SK-N-SH treated with all-trans-retinoic acid at 6 μM for 48 hours (cell line): ENCODE data around the gene KCTD17.

ENCODE experiments used
- ATAC-seq: fragments of 200-7000 bp; cut with Tn5 transposase; 3 replicates; pipeline ENCODE4 v1.9.1; 2020; ENCODE audit warnings: mild to moderate bottlenecking, moderate library complexity
- ARNTL ChIP-seq: fragments of 450-650 bp; formaldehyde crosslinking; IDR thresholded peaks from 2 replicates; pipeline ENCODE4 v1.5.0; 2020; ENCODE audit warnings: low read depth, mild to moderate bottlenecking, moderate library complexity, borderline replicate concordance
- CREB5 ChIP-seq: fragments of 250-450 bp; sonication (Bioruptor Pico); IDR thresholded peaks from 2 replicates; pipeline ENCODE4 v1.5.1; 2020; ENCODE audit warnings: low read depth, mild to moderate bottlenecking, moderate library complexity
- CSDC2 ChIP-seq: fragments of 250-450 bp; sonication (Bioruptor Pico); IDR thresholded peaks from 2 replicates; pipeline ENCODE4 v1.5.0; 2020; ENCODE audit warnings: mild to moderate bottlenecking, moderate library complexity
- CSRNP3 ChIP-seq: fragments of 250-450 bp; sonication (Bioruptor Pico); IDR thresholded peaks from 2 replicates; pipeline ENCODE4 v1.5.1; 2021; ENCODE audit warnings: mild to moderate bottlenecking, moderate library complexity
- ESRRG ChIP-seq: fragments of 250-450 bp; sonication (Bioruptor Pico); IDR thresholded peaks from 2 replicates; pipeline ENCODE4 v1.6.1; 2021; ENCODE audit warnings: mild to moderate bottlenecking
- ISL1 ChIP-seq: fragments of 250-450 bp; sonication (Bioruptor Pico); IDR thresholded peaks from 2 replicates; pipeline ENCODE4 v2.1.2; 2022; ENCODE audit warnings: mild to moderate bottlenecking, moderate library complexity
- OSR1 ChIP-seq: fragments of 250-450 bp; sonication (Bioruptor Pico); IDR thresholded peaks from 2 replicates; pipeline ENCODE4 v1.8.0; 2022; ENCODE audit warnings: moderate library complexity, mild to moderate bottlenecking, inconsistent platforms
- PATZ1 ChIP-seq: fragments of 250-450 bp; sonication (Bioruptor Pico); IDR thresholded peaks from 2 replicates; pipeline ENCODE4 v1.8.0; 2020; ENCODE audit warnings: mild to moderate bottlenecking, moderate library complexity, borderline replicate concordance
- POU6F1 ChIP-seq: fragments of 250-450 bp; sonication (Bioruptor Pico); IDR thresholded peaks from 2 replicates; pipeline ENCODE4 v1.8.0; 2021; ENCODE audit warnings: low read depth, mild to moderate bottlenecking, moderate library complexity, borderline replicate concordance
- PPARA ChIP-seq: fragments of 250-450 bp; sonication (Bioruptor Pico); IDR thresholded peaks from 2 replicates; pipeline ENCODE4 v1.5.0; 2020; ENCODE audit warnings: mild to moderate bottlenecking, borderline replicate concordance
- RARB ChIP-seq: fragments of 250-450 bp; sonication (Bioruptor Pico); IDR thresholded peaks from 2 replicates; pipeline ENCODE4 v1.8.0; 2021; ENCODE audit warnings: mild to moderate bottlenecking, moderate library complexity
- SNAI2 ChIP-seq: fragments of 250-450 bp; sonication (Bioruptor Pico); IDR thresholded peaks from 2 replicates; pipeline ENCODE4 v1.5.0; 2020; ENCODE audit warnings: mild to moderate bottlenecking, moderate library complexity
- TCF4 ChIP-seq: fragments of 250-450 bp; sonication (Bioruptor Pico); IDR thresholded peaks from 2 replicates; pipeline ENCODE4 v1.8.0; 2021; ENCODE audit warnings: mild to moderate bottlenecking, moderate library complexity, borderline replicate concordance
- TOX ChIP-seq: fragments of 250-450 bp; sonication (Bioruptor Pico); IDR thresholded peaks from 2 replicates; pipeline ENCODE4 v1.8.0; 2021; ENCODE audit warnings: mild to moderate bottlenecking, moderate library complexity, borderline replicate concordance
- TSHZ2 ChIP-seq: fragments of 250-450 bp; sonication (Bioruptor Pico); IDR thresholded peaks from 2 replicates; pipeline ENCODE4 v1.5.0; 2020; ENCODE audit warnings: mild to moderate bottlenecking, moderate library complexity
- ZC3H10 ChIP-seq: fragments of 250-450 bp; sonication (Bioruptor Pico); IDR thresholded peaks from 2 replicates; pipeline ENCODE4 v1.5.1; 2021; ENCODE audit warnings: mild to moderate bottlenecking, moderate library complexity
- ZFP3 ChIP-seq: fragments of 250-450 bp; sonication (Bioruptor Pico); IDR thresholded peaks from 2 replicates; pipeline ENCODE4 v1.5.0; 2020; ENCODE audit warnings: mild to moderate bottlenecking, moderate library complexity
- ZFP30 ChIP-seq: fragments of 450-650 bp; formaldehyde crosslinking; IDR thresholded peaks from 2 replicates; pipeline ENCODE4 v1.5.0; 2022; ENCODE audit warnings: mild to moderate bottlenecking, moderate library complexity
- ZNF565 ChIP-seq: fragments of 450-650 bp; formaldehyde crosslinking; conservative IDR thresholded peaks from 2 replicates; pipeline ENCODE4 v1.5.0; 2020; ENCODE audit warnings: low read depth, mild to moderate bottlenecking, moderate library complexity

The KCTD17 gene

GRCh38 chr22:37069319-37069718 is 17.8 kb downstream of the KCTD17 start:
- TF ChIP-seq RARB (CRISPR knock-in tag), result no peak
- peak; percentile 12; the same call in 2 of the 3 replicates for ATAC-seq

DNA sequence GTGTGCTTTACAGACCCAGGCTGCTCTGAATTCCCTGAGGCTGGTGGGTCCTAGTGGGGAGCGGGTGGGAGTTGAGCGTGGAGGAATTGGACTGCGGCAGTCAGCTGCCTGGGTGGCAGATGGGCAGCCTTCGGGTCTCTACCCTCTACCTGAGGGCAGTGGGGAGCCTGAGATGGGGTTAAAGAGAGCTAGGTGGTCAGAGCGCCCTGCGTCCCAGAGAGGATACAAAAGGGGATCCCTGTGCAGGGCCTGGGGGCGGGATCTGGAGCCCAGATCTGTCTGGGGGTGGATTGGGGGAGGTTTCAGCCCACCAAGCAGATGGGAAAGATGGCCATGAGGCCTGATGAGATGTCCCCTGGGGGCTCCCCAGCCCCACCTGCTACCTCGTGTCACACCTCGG is 18.2 kb downstream of the KCTD17 start:
- ATAC-seq, result peak; percentile 4; the same call in 1 of the 3 replicates
- TF ChIP-seq ESRRG (no peak), TOX (CRISPR knock-in tag) (no peak), ZNF565 (CRISPR knock-in tag) (no peak), PATZ1 (CRISPR knock-in tag) (no peak), POU6F1 (CRISPR knock-in tag) (no peak), ISL1 (CRISPR knock-in tag) (no peak), ZC3H10 (CRISPR knock-in tag) (no peak), ARNTL (no peak), ZFP30 (no peak)

DNA sequence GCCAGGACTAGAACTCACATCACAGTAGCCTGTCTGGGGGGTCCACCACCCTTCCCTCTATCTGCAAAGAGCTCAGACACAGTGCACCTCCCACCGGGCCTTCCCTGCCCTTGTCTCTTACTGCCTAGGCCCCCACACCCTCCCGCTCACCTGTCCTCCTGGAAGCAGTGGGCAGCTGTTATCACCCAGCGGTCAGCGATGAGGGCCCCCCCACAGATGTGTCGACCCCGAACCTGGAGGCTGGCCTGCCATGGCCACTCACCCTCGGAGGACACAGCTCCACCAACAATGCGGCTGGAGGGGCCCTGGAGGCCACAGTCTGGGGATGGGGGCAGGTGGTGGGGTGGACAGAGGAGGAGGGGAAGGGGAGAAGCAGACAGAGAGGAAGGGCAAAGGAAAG is 18.8 kb downstream of the KCTD17 start:
- no peak for TF ChIP-seq POU6F1 (CRISPR knock-in tag)
- TF ChIP-seq TCF4, result no peak
- no peak for TF ChIP-seq TOX (CRISPR knock-in tag)
- no peak for TF ChIP-seq CSRNP3 (CRISPR knock-in tag)
- no peak for TF ChIP-seq PPARA (CRISPR knock-in tag)
- no peak for TF ChIP-seq ARNTL
- TF ChIP-seq OSR1 (CRISPR knock-in tag), result no peak
- no peak for TF ChIP-seq CREB5 (CRISPR knock-in tag)
- no peak for TF ChIP-seq ZFP30
- no peak for TF ChIP-seq SNAI2 (CRISPR knock-in tag)
- no peak for TF ChIP-seq ZFP3 (CRISPR knock-in tag)
- no peak for TF ChIP-seq CSDC2 (CRISPR knock-in tag)
- TF ChIP-seq RARB (CRISPR knock-in tag), result no peak
- no peak for TF ChIP-seq TSHZ2
- ATAC-seq, result no peak
